HG03039 (cell line): Measurements from ENCODE around the gene LAMA3.

Source experiments
- ATAC-seq: cut with Tn5 transposase; IDR thresholded peaks from one replicate; pipeline ENCODE4 v1.9.1; 2021; ENCODE audit warnings: mild to moderate bottlenecking, moderate library complexity; ENCODE audit not compliant: unreplicated experiment

The LAMA3 gene

GRCh38 chr18:23847321-23847986 is 158.2 kb downstream of the LAMA3 start:
- ATAC-seq = no peak

DNA sequence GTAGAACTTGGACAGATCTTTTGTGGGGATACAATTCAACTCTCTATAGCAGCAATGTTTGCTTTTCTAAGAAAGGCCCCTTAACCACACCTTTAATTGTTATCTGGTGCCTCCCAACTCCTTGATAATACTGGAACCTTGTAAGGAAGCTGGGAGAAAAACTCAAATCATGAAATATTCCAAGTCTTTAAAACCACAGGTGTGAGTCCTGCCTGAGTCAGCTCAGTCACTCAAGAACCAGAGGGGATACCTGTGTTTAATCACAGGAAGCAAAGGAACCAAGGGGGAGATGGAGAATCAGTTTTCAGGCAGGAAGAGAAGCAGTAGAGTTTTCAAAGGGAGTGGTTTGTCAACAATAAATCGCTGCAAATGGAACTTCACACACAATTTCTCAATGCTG is 159.9 kb downstream of the LAMA3 start:
- no peak for ATAC-seq

DNA sequence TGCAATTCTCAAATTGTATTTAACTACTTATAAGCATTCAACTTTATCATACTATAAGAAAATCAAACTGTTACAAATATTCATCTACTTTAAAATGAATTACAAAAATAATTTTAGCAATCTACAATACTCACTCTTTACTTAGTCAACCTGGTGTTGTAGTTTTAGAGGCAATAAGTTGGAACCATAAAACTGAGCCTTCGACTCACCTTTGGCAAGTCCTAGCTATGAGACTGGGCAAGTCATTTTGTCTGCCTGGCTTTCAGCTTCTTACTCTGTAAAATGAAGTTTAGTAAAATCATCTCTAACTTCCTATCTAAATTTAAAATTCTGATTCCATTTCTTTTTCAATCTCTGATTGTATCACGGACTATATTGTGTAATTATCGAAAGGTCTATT is 161.0 kb downstream of the LAMA3 start:
- ATAC-seq = no peak

GRCh38 chr18:23851470-23852002 is 162.3 kb downstream of the LAMA3 start:
- ATAC-seq = no peak

DNA sequence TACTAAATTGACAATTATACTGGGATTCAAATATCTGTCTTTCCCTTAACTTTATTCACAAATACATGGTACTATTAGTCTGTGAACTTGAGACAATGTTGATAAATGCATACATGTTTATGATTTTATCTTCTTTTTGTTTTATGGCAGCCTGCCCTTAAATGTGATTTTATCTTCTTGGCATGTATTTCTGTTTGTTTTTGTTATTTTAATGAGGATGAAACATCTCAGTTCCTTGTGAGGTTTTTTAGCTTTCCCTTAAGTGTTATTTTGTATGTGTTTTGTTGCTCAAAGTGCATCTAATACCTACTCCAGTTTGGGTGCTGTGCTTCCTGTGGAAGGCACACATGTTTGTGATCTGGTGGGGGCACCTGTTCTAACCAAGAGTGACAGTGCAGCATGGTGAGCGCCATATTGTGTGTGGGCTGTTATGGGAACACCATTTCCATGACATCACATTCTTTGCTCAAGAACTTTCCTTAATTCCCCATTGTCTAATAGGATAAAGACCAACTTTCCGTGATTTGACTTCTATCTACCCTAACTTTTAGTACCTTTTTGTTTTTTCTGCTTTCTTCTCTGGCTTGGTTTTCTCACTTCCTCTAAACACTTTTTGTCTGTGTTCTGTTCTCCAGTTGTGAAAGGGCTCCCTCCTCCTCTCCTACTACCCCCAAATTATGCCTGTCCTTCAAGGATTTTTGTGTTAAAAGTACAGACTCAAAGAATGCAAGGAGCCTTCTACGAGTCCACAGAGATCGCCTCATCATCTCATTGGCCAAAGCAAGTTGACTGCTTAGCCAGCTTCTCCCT is 163.2 kb downstream of the LAMA3 start:
- ATAC-seq = no peak

DNA sequence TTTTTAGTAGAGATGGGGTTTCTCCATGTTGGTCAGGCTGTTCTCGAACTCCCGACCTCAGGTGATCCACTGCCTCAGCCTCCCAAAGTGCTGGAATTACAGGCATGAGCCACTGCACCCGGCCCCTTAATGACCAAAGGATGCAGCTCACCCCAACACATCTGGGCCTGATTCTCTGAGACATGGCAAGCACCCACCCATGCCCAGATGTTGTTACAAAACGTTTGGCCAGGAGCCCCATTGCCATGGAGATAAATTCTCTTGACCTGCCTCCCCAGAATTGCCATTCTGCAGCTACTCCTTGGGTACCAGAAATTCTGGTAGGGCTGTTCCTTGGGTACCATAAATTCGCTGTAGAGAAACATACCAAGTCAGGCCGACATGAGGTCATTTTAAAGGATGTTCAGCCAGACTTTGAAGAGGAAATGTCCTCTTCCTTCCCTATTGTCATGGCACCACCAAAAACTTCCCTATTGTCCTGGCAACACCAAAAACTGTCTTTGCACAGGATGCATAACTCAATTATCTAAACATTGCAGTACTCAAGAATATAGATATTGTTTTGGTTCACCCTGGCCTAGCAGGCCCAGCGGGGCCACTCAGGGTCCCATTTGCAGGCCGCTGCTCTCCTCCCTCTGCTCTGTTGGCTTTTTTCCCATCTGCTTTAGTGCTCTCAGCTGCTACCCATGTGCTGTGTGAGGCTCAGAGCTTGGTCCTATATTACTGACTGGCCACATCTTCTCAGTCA is 164.4 kb downstream of the LAMA3 start:
- ATAC-seq = no peak

GRCh38 chr18:23855721-23856120 is 166.5 kb downstream of the LAMA3 start:
- ATAC-seq = no peak

DNA sequence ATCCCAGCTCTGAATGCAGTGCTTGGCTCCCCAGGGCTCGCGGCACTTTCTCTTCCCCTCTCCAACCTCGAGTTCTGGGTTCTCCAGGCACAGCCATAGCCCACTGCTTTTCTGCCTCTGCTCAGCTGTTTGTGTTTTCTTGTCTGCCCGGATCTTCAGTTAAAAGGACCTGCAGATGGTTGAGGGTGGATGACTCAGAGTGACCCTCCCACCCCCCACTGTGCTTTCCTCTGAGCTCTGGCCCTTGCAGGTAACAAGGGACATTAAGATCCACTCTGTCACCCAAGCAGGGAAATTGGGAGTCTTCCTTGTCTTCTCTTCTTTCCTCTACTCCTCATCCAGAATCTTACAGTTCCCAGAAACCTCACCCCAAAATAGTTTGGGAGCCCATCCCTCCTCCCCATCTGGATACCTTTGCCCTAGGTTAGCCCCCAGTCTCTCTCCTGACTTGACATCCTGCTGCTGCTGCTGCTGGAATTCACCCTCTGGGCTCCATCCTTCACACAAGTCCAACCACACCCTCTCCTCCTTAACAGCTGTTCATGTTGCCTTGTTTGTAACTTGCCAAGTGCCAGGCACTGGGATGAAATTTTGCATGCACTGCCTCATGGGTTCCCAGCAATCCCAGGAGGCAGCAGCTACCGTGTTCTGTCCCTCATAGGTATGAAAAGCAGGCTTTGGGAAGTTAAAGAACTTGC is 167.4 kb downstream of the LAMA3 start:
- ATAC-seq = no peak

DNA sequence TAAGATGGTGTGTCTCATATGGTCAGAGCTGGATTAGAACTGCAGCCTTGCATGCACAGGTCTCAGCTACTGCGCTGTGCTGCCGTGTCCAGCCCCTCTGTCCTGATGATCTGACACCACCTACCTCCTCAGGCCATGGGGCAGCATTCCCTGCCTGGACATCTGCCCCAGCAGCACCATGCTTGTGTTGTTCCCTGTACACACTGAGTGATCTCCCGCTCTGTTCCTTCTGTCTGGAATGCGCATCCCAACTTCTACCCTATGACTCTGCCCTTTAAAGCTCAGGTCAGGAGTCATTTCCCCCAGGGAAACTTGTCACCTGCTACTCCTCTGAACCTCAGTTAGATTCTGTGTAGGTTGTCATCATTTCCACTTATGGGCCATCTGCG is 167.9 kb downstream of the LAMA3 start:
- ATAC-seq = no peak

DNA sequence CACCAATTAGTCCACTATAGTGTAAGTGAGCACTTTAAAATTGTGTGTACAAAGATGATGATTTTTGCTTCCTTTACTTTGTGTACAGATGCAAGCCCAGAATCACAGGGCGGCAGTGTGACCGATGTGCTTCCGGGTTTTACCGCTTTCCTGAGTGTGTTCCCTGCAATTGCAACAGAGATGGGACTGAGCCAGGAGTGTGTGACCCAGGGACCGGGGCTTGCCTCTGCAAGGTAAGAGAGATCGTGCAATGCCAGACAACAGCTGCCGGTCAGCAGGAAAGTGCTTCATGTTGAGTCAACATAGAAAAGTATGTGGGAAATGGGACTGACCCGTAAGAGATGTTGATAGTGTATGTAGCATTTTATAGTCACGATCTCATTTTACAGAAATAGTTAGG is 168.5 kb downstream of the LAMA3 start:
- ATAC-seq = no peak

DNA sequence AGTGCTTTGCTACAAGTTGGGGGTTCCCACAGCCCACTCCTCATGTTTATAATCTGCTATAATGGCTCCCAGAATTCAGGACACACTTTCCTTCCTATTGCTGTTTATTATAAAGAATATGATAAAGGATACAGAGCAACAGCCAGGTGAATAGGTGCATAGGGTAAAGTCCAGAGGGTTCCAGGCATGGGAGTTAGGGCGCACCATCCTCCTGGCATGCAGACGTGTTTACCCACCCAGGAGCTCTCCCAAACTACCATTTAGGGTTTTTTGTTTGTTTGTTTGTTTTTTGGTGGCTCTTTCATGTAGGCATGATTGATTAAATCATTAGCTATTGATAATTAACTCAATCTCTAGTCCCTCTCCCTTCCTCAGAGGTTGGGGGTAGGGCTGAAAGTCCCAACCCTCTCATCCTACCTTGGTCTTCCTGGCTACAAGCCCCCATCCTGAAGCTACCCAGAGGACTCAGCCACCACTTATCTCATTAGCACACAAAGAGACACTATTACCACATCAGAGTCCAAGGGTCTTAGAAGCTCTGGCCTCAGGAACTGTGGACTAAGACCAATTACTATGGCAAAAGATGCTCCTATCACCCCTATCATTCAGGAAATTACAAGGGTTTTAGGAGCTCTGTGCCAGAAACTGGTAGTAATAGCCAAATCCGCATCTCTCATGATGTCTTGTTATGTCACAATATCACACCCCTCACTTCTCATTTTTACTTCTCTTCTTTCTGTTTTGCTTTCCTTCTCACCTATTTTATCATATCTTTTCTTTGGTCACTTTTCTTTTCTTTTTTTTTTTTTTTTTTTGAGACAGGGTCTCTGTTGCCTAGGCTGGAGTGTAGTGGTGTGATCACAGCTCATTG is 170.4 kb downstream of the LAMA3 start:
- no peak for ATAC-seq

DNA sequence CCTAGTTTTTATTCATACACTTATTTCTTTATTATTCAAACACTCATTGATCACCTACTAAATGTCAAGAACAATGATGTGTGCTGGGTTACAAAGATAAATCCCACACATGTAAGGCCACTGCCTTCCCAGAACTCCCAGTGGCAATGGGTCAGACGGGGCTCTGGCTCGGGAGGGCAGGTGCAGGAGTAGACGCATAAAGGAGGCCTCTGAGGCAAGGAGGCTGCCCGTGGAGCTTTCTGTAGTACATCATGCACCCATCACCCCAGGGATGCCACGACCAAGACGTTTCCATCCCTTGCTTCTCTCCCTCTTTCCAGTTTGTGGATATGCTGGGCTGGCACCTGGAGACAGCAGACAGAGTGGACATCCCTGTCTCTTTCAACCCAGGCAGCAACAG is 172.1 kb downstream of the LAMA3 start:
- no peak for ATAC-seq

- ATAC-seq = no peak
These were observed 172.7 kb downstream of the LAMA3 start for GRCh38 chr18:23861805-23862470.

- ATAC-seq = no peak
These were observed 175.4 kb downstream of the LAMA3 start for GRCh38 chr18:23864624-23865023.

GRCh38 chr18:23867006-23867405 is 177.8 kb downstream of the LAMA3 start:
- ATAC-seq = no peak

GRCh38 chr18:23868136-23868785 is 179.0 kb downstream of the LAMA3 start:
- no peak for ATAC-seq

DNA sequence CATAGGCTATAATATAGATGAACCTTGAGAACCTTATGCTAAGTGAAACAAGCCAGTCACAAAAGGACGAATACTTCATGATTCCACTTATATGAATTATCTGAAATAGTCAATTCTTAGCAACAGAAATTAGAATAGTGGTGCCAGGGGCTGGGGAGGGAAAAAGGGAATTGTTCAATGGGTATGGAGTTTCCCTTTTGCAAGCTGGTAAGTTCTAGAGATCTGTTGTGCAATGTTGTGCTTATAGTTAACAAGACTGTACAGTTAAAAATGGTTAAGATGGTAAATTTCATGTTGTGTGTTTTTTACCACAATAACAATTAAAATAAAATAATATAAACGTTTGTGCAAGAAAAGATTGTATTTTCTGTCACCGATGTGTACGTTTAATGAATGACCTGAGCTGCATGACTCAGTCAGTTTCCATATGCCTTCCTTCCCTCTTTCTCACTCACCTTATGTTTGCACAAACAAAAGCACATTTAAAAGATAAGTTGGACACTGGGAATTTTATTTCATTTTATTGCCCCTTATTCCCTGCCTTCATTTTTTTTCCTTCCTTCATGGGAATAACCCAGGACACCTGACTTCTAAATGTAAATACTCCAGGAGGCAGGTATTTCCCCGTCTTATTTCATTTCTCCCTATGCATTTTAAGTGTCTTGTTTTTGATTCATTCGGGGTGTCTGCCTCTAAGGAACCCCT is 181.6 kb downstream of the LAMA3 start:
- no peak for ATAC-seq

GRCh38 chr18:23871410-23871809 is 182.2 kb downstream of the LAMA3 start:
- no peak for ATAC-seq
